Duodenal mucosa (tissue), 2 donors: ENCODE data around the gene LCN12.

Experiments used
- H3K27ac ChIP-seq: one replicate; pipeline ENCODE4 v1.7.0; 2013; ENCODE audit warnings: low read depth, low read length
- H3K27me3 ChIP-seq, 2 donors: one replicate each; pipeline ENCODE4 v1.7.0; 2013; ENCODE audit warnings: low read length in 2 of 2, control low read depth in 1 of 2; ENCODE audit not compliant: insufficient read depth in 2 of 2, control insufficient read depth in 1 of 2
- H3K36me3 ChIP-seq, 2 donors: one replicate each; pipeline ENCODE4 v1.7.0; 2013; ENCODE audit warnings: low read length in 2 of 2, control low read depth in 1 of 2; ENCODE audit not compliant: insufficient read depth in 2 of 2, control insufficient read depth in 1 of 2
- H3K4me1 ChIP-seq, 2 donors: one replicate each; pipeline ENCODE4 v1.7.0; 2013; ENCODE audit warnings: low read length in 2 of 2, control low read depth in 1 of 2; ENCODE audit not compliant: insufficient read depth in 2 of 2, control insufficient read depth in 1 of 2
- H3K4me3 ChIP-seq, 2 donors: one replicate each; pipeline ENCODE4 v1.7.0; 2013; ENCODE audit warnings: low read length in 2 of 2, low read depth in 1 of 2
- H3K9ac ChIP-seq, 2 donors: one replicate each; pipeline ENCODE4 v1.7.0; 2013; ENCODE audit warnings: low read length in 2 of 2, low read depth in 1 of 2
- H3K9me3 ChIP-seq, 2 donors: one replicate each; pipeline ENCODE4 v1.7.0; 2013; ENCODE audit warnings: low read length in 2 of 2, control low read depth in 1 of 2; ENCODE audit not compliant: control insufficient read depth in 1 of 2

Gene LCN12

GRCh38 chr9:136958473-136958872 lies 6.4 kb downstream of the LCN12 start:
- Histone ChIP-seq H3K9me3 (no peaks in the 10 kb centered on the region), H3K27ac (no peak overlapping the region), H3K4me3 (no peak overlapping the region), H3K9ac (no peak overlapping the region), H3K4me1 (no peaks in the 10 kb centered on the region), H3K36me3 (no peaks in the 10 kb centered on the region), H3K27me3 (no peaks in the 10 kb centered on the region)

GRCh38 chr9:136958898-136959850 lies 7.1 kb downstream of the LCN12 start:
- Histone ChIP-seq H3K4me3 (no peak overlapping the region), H3K9ac (no peak overlapping the region), H3K27me3 (no peaks in the 10 kb centered on the region), H3K9me3 (no peaks in the 10 kb centered on the region), H3K36me3 (no peaks in the 10 kb centered on the region), H3K4me1 (peaks cover 2% of the 10 kb centered on the region in 2 donors), H3K27ac (no peak overlapping the region)

GRCh38 chr9:136960212-136960937 lies 8.3 kb downstream of the LCN12 start:
- Histone ChIP-seq H3K27ac (no peak overlapping the region), H3K27me3 (no peaks in the 10 kb centered on the region), H3K9me3 (no peaks in the 10 kb centered on the region), H3K36me3 (no peaks in the 10 kb centered on the region), H3K4me1 (peaks cover 9% of the 10 kb centered on the region in 2 donors), H3K9ac (no peak overlapping the region), H3K4me3 (no peak overlapping the region)

- H3K27me3 ChIP-seq: no peaks in the 10 kb centered on the region
- peaks cover 9 to 13% of the 10 kb centered on the region in 2 donors for H3K4me1 ChIP-seq
- H3K9ac ChIP-seq: no peak overlapping the region
- no peaks in the 10 kb centered on the region for H3K36me3 ChIP-seq
- H3K4me3 ChIP-seq: no peak overlapping the region
- H3K27ac ChIP-seq: no peak overlapping the region
- H3K9me3 ChIP-seq: no peaks in the 10 kb centered on the region
These were observed 8.8 kb downstream of the LCN12 start for GRCh38 chr9:136960938-136961275.

- H3K4me1 ChIP-seq: peaks cover 12 to 14% of the 10 kb centered on the region in 2 donors
- no peak overlapping the region for H3K9ac ChIP-seq
- no peaks in the 10 kb centered on the region for H3K27me3 ChIP-seq
- no peaks in the 10 kb centered on the region for H3K36me3 ChIP-seq
- H3K27ac ChIP-seq: no peak overlapping the region
- H3K9me3 ChIP-seq: no peaks in the 10 kb centered on the region
- no peak overlapping the region for H3K4me3 ChIP-seq
These were observed 9.4 kb downstream of the LCN12 start for GRCh38 chr9:136961279-136962065.

GRCh38 chr9:136962163-136962562 lies 10.1 kb downstream of the LCN12 start:
- no peaks in the 10 kb centered on the region for H3K27me3 ChIP-seq
- no peak overlapping the region for H3K4me3 ChIP-seq
- no peaks in the 10 kb centered on the region for H3K36me3 ChIP-seq
- H3K27ac ChIP-seq: no peak overlapping the region
- no peaks in the 10 kb centered on the region for H3K9me3 ChIP-seq
- H3K9ac ChIP-seq: no peak overlapping the region
- H3K4me1 ChIP-seq: peaks cover 12 to 14% of the 10 kb centered on the region in 2 donors

- no peaks in the 10 kb centered on the region for H3K36me3 ChIP-seq
- no peaks in the 10 kb centered on the region for H3K27me3 ChIP-seq
- peaks cover 12 to 14% of the 10 kb centered on the region in 2 donors for H3K4me1 ChIP-seq
- H3K9me3 ChIP-seq: no peaks in the 10 kb centered on the region
- H3K4me3 ChIP-seq: no peak overlapping the region
- no peak overlapping the region for H3K9ac ChIP-seq
- no peak overlapping the region for H3K27ac ChIP-seq
These were observed 10.7 kb downstream of the LCN12 start for GRCh38 chr9:136962701-136963248.

- Histone ChIP-seq H3K4me1 (peaks cover 12 to 14% of the 10 kb centered on the region in 2 donors), H3K27ac (no peak overlapping the region), H3K36me3 (no peaks in the 10 kb centered on the region), H3K4me3 (no peak overlapping the region), H3K27me3 (no peaks in the 10 kb centered on the region), H3K9me3 (no peaks in the 10 kb centered on the region), H3K9ac (no peak overlapping the region)
These were observed 11.3 kb downstream of the LCN12 start for GRCh38 chr9:136963341-136963740.

GRCh38 chr9:136963751-136964150 lies 11.7 kb downstream of the LCN12 start:
- Histone ChIP-seq H3K4me1 (peaks cover 12 to 14% of the 10 kb centered on the region in 2 donors), H3K9ac (no peak overlapping the region), H3K4me3 (no peak overlapping the region), H3K9me3 (no peaks in the 10 kb centered on the region), H3K27me3 (no peaks in the 10 kb centered on the region), H3K36me3 (no peaks in the 10 kb centered on the region), H3K27ac (no peak overlapping the region)
